ENCODE data around the gene P3R3URF. TPM values are rescaled to one million over a fixed set of nuclear protein-coding genes. Genes with fewer than 3 reads are reported as not detected.

The P3R3URF gene
- total and polyA plus RNA-seq, 4 donors = not detected

GRCh38 chr1:46173361-46173856 lies 2.9 kb downstream of the P3R3URF start:
- Histone ChIP-seq H3K4me3 (ENCODE audit: low read depth in 1 of 3, low read length in 3 of 3) (no peak overlapping the region), H3K27me3 (ENCODE audit: control insufficient read depth in 4 of 4, insufficient read depth in 4 of 4, low read length in 3 of 4) (no peaks in the 10 kb centered on the region), H3K9ac (ENCODE audit: low read depth in 1 of 2, low read length in 2 of 2) (no peak overlapping the region), H3K27ac (ENCODE audit: low read depth in 1 of 2, low read length in 2 of 2) (no peak overlapping the region), H3K36me3 (ENCODE audit: control insufficient read depth in 4 of 4, insufficient read depth in 3 of 4, low read depth in 1 of 4, low read length in 3 of 4) (no peaks in the 10 kb centered on the region), H3K9me3 (ENCODE audit: control insufficient read depth in 4 of 4, low read length in 3 of 4) (no peaks in the 10 kb centered on the region), H3K4me1 (ENCODE audit: control insufficient read depth in 4 of 4, insufficient read depth in 4 of 4, low read length in 3 of 4) (peaks cover 0 to 2% (median 0%) of the 10 kb centered on the region in 4 donors)
- TF ChIP-seq REST (IDR thresholded peaks at IDR 0.05) (no peak), MAX (IDR thresholded peaks at IDR 0.05) (no peak), FOXA1 (IDR thresholded peaks at IDR 0.05) (no peak), RXRA (IDR thresholded peaks at IDR 0.05) (no peak), GABPA (IDR thresholded peaks at IDR 0.05 in 1 of 2, conservative IDR thresholded peaks at IDR 0.05 in 1 of 2) (no peak), RAD21 (IDR thresholded peaks at IDR 0.05) (no peak), ATF3 (IDR thresholded peaks at IDR 0.05) (no peak), ZBTB33 (IDR thresholded peaks at IDR 0.05) (no peak), FOXA2 (IDR thresholded peaks at IDR 0.05) (no peak), JUND (IDR thresholded peaks at IDR 0.05) (no peak)
- DNase-seq (ENCODE audit: low spot score) = no peak
- 54% methylated on average over 4 of the region's 4 CpGs for WGBS

GRCh38 chr1:46172321-46172720 lies 4.0 kb downstream of the P3R3URF start:
- Histone ChIP-seq H3K4me1 (ENCODE audit: control insufficient read depth in 4 of 4, insufficient read depth in 4 of 4, low read length in 3 of 4) (peaks cover 0 to 2% (median 0%) of the 10 kb centered on the region in 4 donors), H3K9ac (ENCODE audit: low read depth in 1 of 2, low read length in 2 of 2) (no peak overlapping the region), H3K9me3 (ENCODE audit: control insufficient read depth in 4 of 4, low read length in 3 of 4) (no peaks in the 10 kb centered on the region), H3K4me3 (ENCODE audit: low read depth in 1 of 3, low read length in 3 of 3) (no peak overlapping the region), H3K27me3 (ENCODE audit: control insufficient read depth in 4 of 4, insufficient read depth in 4 of 4, low read length in 3 of 4) (no peaks in the 10 kb centered on the region), H3K36me3 (ENCODE audit: control insufficient read depth in 4 of 4, insufficient read depth in 3 of 4, low read depth in 1 of 4, low read length in 3 of 4) (no peaks in the 10 kb centered on the region), H3K27ac (ENCODE audit: low read depth in 1 of 2, low read length in 2 of 2) (no peak overlapping the region)
- no peak for DNase-seq (ENCODE audit: low spot score)
- TF ChIP-seq TAF1 (conservative IDR thresholded peaks at IDR 0.05) = no peak
- no peak for TF ChIP-seq HNF4G (IDR thresholded peaks at IDR 0.05)
- no peak for TF ChIP-seq CTCF (IDR thresholded peaks at IDR 0.05; ENCODE audit: low read depth, low read length, missing input control)
- no peak for TF ChIP-seq NR2F2 (IDR thresholded peaks at IDR 0.05)
- no peak for TF ChIP-seq ATF3 (IDR thresholded peaks at IDR 0.05)
- no peak for TF ChIP-seq RXRA (IDR thresholded peaks at IDR 0.05)
- 85% methylated on average over 4 of the region's 4 CpGs for WGBS
